HepG2 (cell line): ENCODE measurements around the gene ULBP1. TPM values are rescaled to one million over a fixed set of nuclear protein-coding genes. Genes with fewer than 3 reads are reported as not detected.

Source experiments
- FOXK1 ChIP-seq: sonication (generic); formaldehyde crosslinking; IDR thresholded peaks from 2 replicates; pipeline ENCODE4 v1.4.0; 2020; ENCODE audit warnings: low read depth, missing genetic modification reagents, borderline replicate concordance
- MIER2 ChIP-seq: IDR thresholded peaks from 2 replicates; pipeline ENCODE4 v1.6.1; 2016; ENCODE audit warnings: missing biosample characterization, missing genetic modification reagents
- NR2C2 ChIP-seq: sonication (generic); formaldehyde crosslinking; IDR thresholded peaks from 2 replicates; pipeline ENCODE4 v1.4.0; 2020; ENCODE audit warnings: missing genetic modification reagents, mild to moderate bottlenecking, moderate library complexity, borderline replicate concordance
- RELA ChIP-seq: sonication (generic); formaldehyde crosslinking; IDR thresholded peaks from 2 replicates; pipeline ENCODE4 v1.4.0; 2020; ENCODE audit warnings: missing genetic modification reagents
- RORA ChIP-seq: sonication (generic); formaldehyde crosslinking; IDR thresholded peaks from 2 replicates; pipeline ENCODE4 v1.5.0; 2020; ENCODE audit warnings: mild to moderate bottlenecking, missing genetic modification reagents, moderate library complexity
- SALL2 ChIP-seq: sonication (generic); formaldehyde crosslinking; IDR thresholded peaks from 2 replicates; pipeline ENCODE4 v1.8.1; 2023; ENCODE audit warnings: mild to moderate bottlenecking, missing genetic modification reagents, inconsistent platforms
- SMC3 ChIP-seq: IDR thresholded peaks from 2 replicates; pipeline ENCODE4 v1.6.1; 2011; ENCODE audit warnings: low read length, improper control_type of control experiment
- TAF1 ChIP-seq: sonication (generic); formaldehyde crosslinking; IDR thresholded peaks from 2 replicates; pipeline ENCODE4 v1.4.0; 2020; ENCODE audit warnings: missing genetic modification reagents
- TIGD3 ChIP-seq: sonication (generic); formaldehyde crosslinking; IDR thresholded peaks from 2 replicates; pipeline ENCODE4 v1.5.1; 2020; ENCODE audit warnings: mild to moderate bottlenecking, missing genetic modification reagents, borderline replicate concordance
- XRCC5 ChIP-seq: fragments of 200-400 bp; formaldehyde crosslinking; optimal IDR thresholded peaks from 2 replicates; pipeline ENCODE3; 2017; ENCODE audit warnings: mild to moderate bottlenecking, low read length
- ZNF512 ChIP-seq: sonication (generic); formaldehyde crosslinking; IDR thresholded peaks from 2 replicates; pipeline ENCODE4 v1.4.0; 2020; ENCODE audit warnings: mild to moderate bottlenecking, missing genetic modification reagents
- ZNF556 ChIP-seq: sonication (generic); formaldehyde crosslinking; IDR thresholded peaks from 2 replicates; pipeline ENCODE4 v1.4.0; 2020; ENCODE audit warnings: mild to moderate bottlenecking, missing genetic modification reagents, borderline replicate concordance
- ZNF746 ChIP-seq: sonication (generic); formaldehyde crosslinking; IDR thresholded peaks from 2 replicates; pipeline ENCODE4 v1.8.0; 2022; ENCODE audit warnings: mild to moderate bottlenecking, missing genetic modification reagents
- polyA plus RNA-seq, 8 experiments: library from polyadenylated mRNA; depleted of rRNA in 3 of 8; stranded (reverse) in 7 of 8; unstranded in 1 of 8; fragments of >200 nt; fragmentation: Illumina TruSeq in 4 of 8; extraction: Trizol in 4 of 8; gene quantifications; 2 replicates each; pipeline versions ENCODE4 v1.2.1 to v1.2.3, GENCODE V29; 2011 to 2016; ENCODE audit warnings: low read depth in 4 of 8, missing spikeins in 1 of 8, mixed read lengths in 1 of 8; ENCODE audit not compliant: insufficient read depth in 1 of 8
- total RNA-seq, 5 experiments: library from RNA; depleted of rRNA; stranded (reverse); fragments of >200 nt; fragmentation: Illumina TruSeq; extraction: Trizol; gene quantifications; 2 replicates each; pipeline ENCODE4 v1.2.3, GENCODE V29; 2016; ENCODE audit warnings: low read depth in 1 of 5
- TF ChIP-seq, protein P1 (sequence below): sonication (generic); formaldehyde crosslinking; IDR thresholded peaks from 2 replicates; pipeline ENCODE4 v1.5.0; 2020; ENCODE audit warnings: mild to moderate bottlenecking, missing genetic modification reagents, moderate library complexity

ULBP1 gene
- total and polyA plus RNA-seq, 2 of the 13 experiments (the other 11 are each of a cell fraction or from before 2014, with no cell fraction given): 0.04 to 0.09 TPM

- TF ChIP-seq TIGD3 (CRISPR knock-in tag): no peak
- no peak for TF ChIP-seq SALL2 (CRISPR knock-in tag)
- peak; percentile 31 for TF ChIP-seq SMC3
- no peak for TF ChIP-seq ZNF556 (CRISPR knock-in tag)
- TF ChIP-seq MIER2 (CRISPR knock-in tag): no peak
- TF ChIP-seq, protein P1, sequence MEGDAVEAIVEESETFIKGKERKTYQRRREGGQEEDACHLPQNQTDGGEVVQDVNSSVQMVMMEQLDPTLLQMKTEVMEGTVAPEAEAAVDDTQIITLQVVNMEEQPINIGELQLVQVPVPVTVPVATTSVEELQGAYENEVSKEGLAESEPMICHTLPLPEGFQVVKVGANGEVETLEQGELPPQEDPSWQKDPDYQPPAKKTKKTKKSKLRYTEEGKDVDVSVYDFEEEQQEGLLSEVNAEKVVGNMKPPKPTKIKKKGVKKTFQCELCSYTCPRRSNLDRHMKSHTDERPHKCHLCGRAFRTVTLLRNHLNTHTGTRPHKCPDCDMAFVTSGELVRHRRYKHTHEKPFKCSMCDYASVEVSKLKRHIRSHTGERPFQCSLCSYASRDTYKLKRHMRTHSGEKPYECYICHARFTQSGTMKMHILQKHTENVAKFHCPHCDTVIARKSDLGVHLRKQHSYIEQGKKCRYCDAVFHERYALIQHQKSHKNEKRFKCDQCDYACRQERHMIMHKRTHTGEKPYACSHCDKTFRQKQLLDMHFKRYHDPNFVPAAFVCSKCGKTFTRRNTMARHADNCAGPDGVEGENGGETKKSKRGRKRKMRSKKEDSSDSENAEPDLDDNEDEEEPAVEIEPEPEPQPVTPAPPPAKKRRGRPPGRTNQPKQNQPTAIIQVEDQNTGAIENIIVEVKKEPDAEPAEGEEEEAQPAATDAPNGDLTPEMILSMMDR (CRISPR knock-in tag): peak; percentile 27; the same call in 1 of the 2 replicates
- no peak for TF ChIP-seq FOXK1 (CRISPR knock-in tag)
- TF ChIP-seq RELA (CRISPR knock-in tag): no peak
- TF ChIP-seq XRCC5: peak; percentile 42
- no peak for TF ChIP-seq NR2C2 (CRISPR knock-in tag)
- no peak for TF ChIP-seq TAF1 (CRISPR knock-in tag)
- no peak for TF ChIP-seq ZNF746
- no peak for TF ChIP-seq ZNF512
- TF ChIP-seq RORA (CRISPR knock-in tag): no peak
- TF ChIP-seq, all 625 proteins: peak for 3
Measured at GRCh38 chr6:149929422-149929821, 34.3 kb upstream of the ULBP1 start (continued).
